ENCODE measurements around the gene METTL21A. TPM values are rescaled to one million over a fixed set of nuclear protein-coding genes. Genes with fewer than 3 reads are reported as not detected.

The METTL21A gene
- total RNA-seq, 1 donor from 2014 or later, result 10.8 TPM

GRCh38 chr2:207630491-207630890 is 5.3 kb upstream of the METTL21A start:
- DNase-seq (ENCODE audit: low spot score), result no peak
- intact Hi-C loops (cut with DNase I), result loop anchor here (10.0 kb wide), 1 partner anchor 444 kb away; no protein-coding TSS in a partner anchor

- DNase-seq (ENCODE audit: low spot score), result no peak
- intact Hi-C loops (cut with DNase I), result loop anchor here (5.0 kb wide), 3 partner anchors 68 to 628 kb away; partner anchors contain the start of gene IDH1
Observed at GRCh38 chr2:207629553-207629952, 4.4 kb upstream of the METTL21A start.

GRCh38 chr2:207624185-207625013 is 795 bp downstream of the METTL21A start:
- intact Hi-C loops (cut with DNase I), result loop anchor here (1.0 to 5.0 kb wide), 5 partner anchors 73 to 633 kb away; partner anchors contain the start of genes CCNYL1 and IDH1
- peak; percentile 83 for DNase-seq (ENCODE audit: low spot score)

- no peak for DNase-seq (ENCODE audit: low spot score)
- intact Hi-C loops (cut with DNase I), result no loop called here
Observed at GRCh38 chr2:207621501-207622039, 3.6 kb downstream of the METTL21A start.

- no peak for DNase-seq (ENCODE audit: low spot score)
- intact Hi-C loops (cut with DNase I), result no loop called here
Observed at GRCh38 chr2:207619764-207620203, 5.4 kb downstream of the METTL21A start.

- intact Hi-C loops (cut with DNase I), result no loop called here
- no peak for DNase-seq (ENCODE audit: low spot score)
Observed at GRCh38 chr2:207617011-207617671, 8.1 kb downstream of the METTL21A start.

GRCh38 chr2:207616185-207616584 is 9.0 kb downstream of the METTL21A start:
- intact Hi-C loops (cut with DNase I), result no loop called here
- DNase-seq (ENCODE audit: low spot score), result no peak

GRCh38 chr2:207614824-207615223 is 10.4 kb downstream of the METTL21A start:
- intact Hi-C loops (cut with DNase I), result no loop called here
- no peak for DNase-seq (ENCODE audit: low spot score)

GRCh38 chr2:207612714-207613113 is 12.5 kb downstream of the METTL21A start:
- no peak for DNase-seq (ENCODE audit: low spot score)
- intact Hi-C loops (cut with DNase I), result no loop called here

- DNase-seq (ENCODE audit: low spot score), result no peak
- intact Hi-C loops (cut with DNase I), result no loop called here
Observed at GRCh38 chr2:207606829-207607228, 18.4 kb downstream of the METTL21A start.

- no peak for DNase-seq (ENCODE audit: low spot score)
- intact Hi-C loops (cut with DNase I), result no loop called here
Observed at GRCh38 chr2:207606399-207606798, 18.8 kb downstream of the METTL21A start.

- DNase-seq (ENCODE audit: low spot score), result no peak
- intact Hi-C loops (cut with DNase I), result no loop called here
Observed at GRCh38 chr2:207603486-207603885, 21.7 kb downstream of the METTL21A start.

- intact Hi-C loops (cut with DNase I), result no loop called here
- DNase-seq (ENCODE audit: low spot score), result no peak
Observed at GRCh38 chr2:207601774-207602173, 23.4 kb downstream of the METTL21A start.

GRCh38 chr2:207600231-207600630 is 25.0 kb downstream of the METTL21A start:
- DNase-seq (ENCODE audit: low spot score), result no peak
- intact Hi-C loops (cut with DNase I), result no loop called here

GRCh38 chr2:207599636-207600035 is 25.6 kb downstream of the METTL21A start:
- intact Hi-C loops (cut with DNase I), result no loop called here
- DNase-seq (ENCODE audit: low spot score), result no peak

- intact Hi-C loops (cut with DNase I), result no loop called here
- no peak for DNase-seq (ENCODE audit: low spot score)
Observed at GRCh38 chr2:207594731-207595130, 30.5 kb downstream of the METTL21A start.

GRCh38 chr2:207594264-207594663 is 30.9 kb downstream of the METTL21A start:
- no peak for DNase-seq (ENCODE audit: low spot score)
- intact Hi-C loops (cut with DNase I), result no loop called here

GRCh38 chr2:207593277-207593676 is 31.9 kb downstream of the METTL21A start:
- no peak for DNase-seq (ENCODE audit: low spot score)
- intact Hi-C loops (cut with DNase I), result no loop called here

GRCh38 chr2:207589143-207589542 is 36.1 kb downstream of the METTL21A start:
- intact Hi-C loops (cut with DNase I), result no loop called here
- no peak for DNase-seq (ENCODE audit: low spot score)

GRCh38 chr2:207587305-207587704 is 37.9 kb downstream of the METTL21A start:
- no peak for DNase-seq (ENCODE audit: low spot score)
- intact Hi-C loops (cut with DNase I), result no loop called here

All from cardiac septum (tissue), 1 donor.